Thyroid gland (tissue), 4 donors: ENCODE measurements around the gene ATRN.

Source experiments
- CTCF ChIP-seq, 6 experiments: fragments of 200-600 bp in 3 of 6; fragments of 450-650 bp in 3 of 6; sonication (generic) in 3 of 6; IDR thresholded peaks; one replicate each; pipeline ENCODE4 v1.5.1; 2016 to 2019; ENCODE audit warnings: antibody characterized with exemption in 6 of 6, mild to moderate bottlenecking in 2 of 6, inconsistent platforms in 1 of 6, moderate library complexity in 1 of 6
- POLR2A ChIP-seq, 2 donors: fragments of 450-650 bp; IDR thresholded peaks; one replicate each; pipeline ENCODE4 v1.6.1; 2017; ENCODE audit warnings: antibody characterized with exemption in 2 of 2, mild to moderate bottlenecking in 2 of 2, moderate library complexity in 1 of 2

- TF ChIP-seq CTCF (IDR thresholded peaks at IDR 0.05) (no peak), POLR2A (IDR thresholded peaks at IDR 0.05) (no peak)
Observed at GRCh38 chr20:3651204-3651962, 180.6 kb downstream of the ATRN start.
